HEK293T (cell line): ENCODE results near the gene ECI1.

Experiments
- BHLHE40 ChIP-seq: fragments of 450-650 bp; IDR thresholded peaks from 2 replicates; pipeline ENCODE4 v1.6.1; 2016; ENCODE audit warnings: mild to moderate bottlenecking, moderate library complexity, borderline replicate concordance
- CTBP1 ChIP-seq: fragments of 450-650 bp; IDR thresholded peaks from 2 replicates; pipeline ENCODE4 v1.6.1; 2016; ENCODE audit warnings: borderline replicate concordance
- ELF4 ChIP-seq: fragments of 450-650 bp; IDR thresholded peaks from 2 replicates; pipeline ENCODE4 v1.6.1; 2017; ENCODE audit warnings: antibody characterized with exemption
- FOXA1 ChIP-seq: fragments of 450-650 bp; IDR thresholded peaks from 2 replicates; pipeline ENCODE4 v1.6.1; 2016; ENCODE audit warnings: mild to moderate bottlenecking
- FOXK2 ChIP-seq: fragments of 450-650 bp; IDR thresholded peaks from 2 replicates; pipeline ENCODE4 v1.6.1; 2016; ENCODE audit warnings: mild to moderate bottlenecking
- FOXM1 ChIP-seq: fragments of 450-650 bp; IDR thresholded peaks from 2 replicates; pipeline ENCODE4 v1.6.1; 2017; ENCODE audit warnings: mild to moderate bottlenecking, borderline replicate concordance
- LEF1 ChIP-seq: fragments of 450-650 bp; IDR thresholded peaks from 2 replicates; pipeline ENCODE4 v1.6.1; 2017; ENCODE audit warnings: mild to moderate bottlenecking, borderline replicate concordance
- SP1 ChIP-seq: fragments of 450-650 bp; IDR thresholded peaks from 2 replicates; pipeline ENCODE4 v1.6.1; 2017
- SUZ12 ChIP-seq: fragments of 450-650 bp; IDR thresholded peaks from 2 replicates; pipeline ENCODE4 v1.6.1; 2016; ENCODE audit warnings: mild to moderate bottlenecking
- TARDBP ChIP-seq: fragments of 450-650 bp; IDR thresholded peaks from 2 replicates; pipeline ENCODE4 v1.6.1; 2016
- ZNF384 ChIP-seq: fragments of 450-650 bp; IDR thresholded peaks from 2 replicates; pipeline ENCODE4 v1.6.1; 2016
- TF ChIP-seq, protein P1 (sequence below): fragments of 450-650 bp; IDR thresholded peaks from 2 replicates; pipeline ENCODE4 v1.6.1; 2016

DNA sequence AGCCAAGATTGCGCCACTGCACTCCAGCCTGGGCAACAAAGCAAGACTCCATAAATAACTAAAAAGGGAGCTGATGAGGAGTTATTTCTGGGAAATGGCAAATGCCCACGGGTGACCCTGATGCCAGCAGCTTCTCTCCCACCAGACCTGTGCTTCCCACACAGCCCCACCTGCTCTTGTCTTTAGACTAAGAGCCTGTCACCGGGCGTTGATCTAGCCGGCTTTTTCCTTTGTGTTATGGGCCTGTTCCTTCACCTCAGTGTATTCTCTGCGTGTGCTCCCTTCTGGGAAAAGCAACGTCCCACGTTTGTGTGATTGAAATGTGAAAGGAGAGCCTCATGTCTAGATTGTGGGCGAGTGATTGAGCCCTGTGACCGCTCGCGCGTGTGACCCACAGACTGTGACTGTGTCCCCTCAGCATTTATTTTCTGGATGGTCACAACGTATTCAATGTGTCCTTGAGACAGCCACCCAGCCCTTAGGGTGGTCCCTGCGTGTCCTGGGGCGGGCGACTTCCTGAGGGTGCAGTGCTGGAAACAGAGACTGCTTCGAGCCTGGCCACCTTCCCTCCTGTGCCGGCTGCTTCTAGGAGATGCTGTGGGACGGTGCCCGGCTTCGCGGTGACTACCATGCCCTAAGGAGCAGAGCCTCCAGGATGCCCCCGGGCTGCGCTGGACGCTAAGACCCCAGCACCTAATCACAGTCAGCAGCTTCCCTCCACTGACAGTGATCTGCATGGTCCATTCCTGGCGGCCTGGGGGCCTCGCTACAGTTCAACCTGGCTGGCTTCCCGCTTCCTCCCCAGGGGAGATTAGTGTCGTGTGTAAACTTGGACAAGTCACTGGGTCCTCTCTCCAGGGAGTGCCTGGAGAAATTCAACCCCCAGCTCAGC, 24.3 kb upstream of the ECI1 start:
- TF ChIP-seq FOXM1 (no peak), BHLHE40 (no peak), SP1 (no peak), SUZ12 (no peak), ZNF384 (no peak), TARDBP (no peak), LEF1 (no peak), ELF4 (no peak), CTBP1 (no peak), FOXA1 (no peak), FOXK2 (no peak)
- TF ChIP-seq, protein P1, sequence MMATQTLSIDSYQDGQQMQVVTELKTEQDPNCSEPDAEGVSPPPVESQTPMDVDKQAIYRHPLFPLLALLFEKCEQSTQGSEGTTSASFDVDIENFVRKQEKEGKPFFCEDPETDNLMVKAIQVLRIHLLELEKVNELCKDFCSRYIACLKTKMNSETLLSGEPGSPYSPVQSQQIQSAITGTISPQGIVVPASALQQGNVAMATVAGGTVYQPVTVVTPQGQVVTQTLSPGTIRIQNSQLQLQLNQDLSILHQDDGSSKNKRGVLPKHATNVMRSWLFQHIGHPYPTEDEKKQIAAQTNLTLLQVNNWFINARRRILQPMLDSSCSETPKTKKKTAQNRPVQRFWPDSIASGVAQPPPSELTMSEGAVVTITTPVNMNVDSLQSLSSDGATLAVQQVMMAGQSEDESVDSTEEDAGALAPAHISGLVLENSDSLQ, result no peak
